ENCODE results near the gene RABGAP1L. TPM values are rescaled to one million over a fixed set of nuclear protein-coding genes. Genes with fewer than 3 reads are reported as not detected.

The RABGAP1L gene
- total RNA-seq, 2 experiments from 2014 or later = 76.8 to 80.5 TPM

DNA sequence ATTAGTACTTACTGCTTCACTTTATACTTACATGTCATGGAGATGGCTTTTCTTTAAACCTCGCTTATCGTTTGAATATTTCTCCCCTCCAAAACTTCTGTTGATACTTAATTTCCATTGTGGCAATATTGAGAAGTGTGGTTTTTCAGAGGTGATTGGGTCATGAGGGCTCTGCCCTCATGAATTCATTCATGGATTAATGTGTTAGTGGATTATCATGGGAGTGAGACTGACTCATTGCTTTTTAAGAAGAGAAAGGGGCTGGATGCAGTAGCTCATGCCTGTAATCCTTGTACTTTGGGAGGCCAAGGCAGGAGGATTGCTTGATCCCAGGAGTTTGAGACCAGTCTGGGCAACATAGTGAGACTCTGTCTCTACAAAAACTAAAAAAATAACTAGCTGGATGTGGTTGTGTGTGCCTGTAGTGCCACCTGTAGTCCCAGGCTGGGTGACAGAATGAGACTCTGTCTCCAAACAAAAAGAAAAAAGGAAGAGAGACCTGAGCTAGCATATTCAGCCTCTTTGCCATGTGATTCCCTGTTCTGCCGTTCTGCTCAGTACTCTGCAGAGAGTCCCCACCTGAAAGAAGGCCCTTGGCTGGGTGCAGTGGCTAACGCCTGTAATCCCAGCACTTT, 30.2 kb downstream of the RABGAP1L start:
- ChIA-PET POLR2A (interaction anchor here (1.7 kb wide), 1 partner anchor 23 kb away, joined by 4 read pairs; no protein-coding TSS in a partner anchor), CTCF (interaction anchor here (1.2 kb wide), 1 partner anchor 25 kb away, joined by 3 read pairs; no protein-coding TSS in a partner anchor)
- Mint-ChIP-seq H3K9me3 (peaks cover 6% of the 10 kb centered on the region), H3K36me3 (ENCODE audit: low read depth) (peaks cover 14% of the 10 kb centered on the region), H3K4me3 (no peak overlapping the region), H3K4me1 (peaks cover 31% of the 10 kb centered on the region), H3K27ac (no peak overlapping the region), H3K27me3 (no peaks in the 10 kb centered on the region)
- DNase-seq = no peak

DNA sequence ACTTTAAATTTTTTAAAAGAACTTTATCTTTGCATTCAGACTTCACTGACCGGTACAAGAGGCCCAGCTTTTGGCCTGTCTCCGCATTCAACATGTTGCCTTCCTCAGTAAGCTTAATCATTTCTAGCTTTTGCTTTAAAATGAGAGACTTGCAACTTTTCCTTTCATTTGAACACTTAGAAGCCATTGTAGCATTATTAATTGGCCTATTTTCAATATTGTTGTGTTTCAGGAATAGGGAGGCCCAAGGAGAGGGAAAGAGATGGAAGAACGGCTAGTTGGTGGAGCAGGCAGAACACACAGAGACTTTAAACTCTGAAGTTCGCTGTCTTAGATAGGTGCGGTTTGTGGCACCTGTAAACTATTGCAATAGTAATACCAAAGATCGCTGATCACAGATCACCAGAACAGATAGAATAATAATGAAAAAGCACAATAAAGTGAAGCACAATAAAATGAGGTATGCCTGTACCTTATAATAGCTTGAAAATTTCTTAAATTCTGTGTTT, 31.4 kb downstream of the RABGAP1L start:
- POLR2A ChIA-PET = interaction anchor here (1.7 kb wide), 1 partner anchor 24 kb away, joined by 4 read pairs; no protein-coding TSS in a partner anchor

GRCh38 chr1:174191349-174191862, 32.1 kb downstream of the RABGAP1L start:
- Mint-ChIP-seq H3K9me3 (peaks cover 6% of the 10 kb centered on the region), H3K27me3 (no peaks in the 10 kb centered on the region), H3K36me3 (ENCODE audit: low read depth) (peaks cover 14% of the 10 kb centered on the region), H3K4me1 (peaks cover 35% of the 10 kb centered on the region), H3K27ac (no peak overlapping the region), H3K4me3 (no peak overlapping the region)
- DNase-seq = no peak
- POLR2A ChIA-PET = interaction anchor here (1.7 kb wide), 1 partner anchor 14 kb away, joined by 6 read pairs; no protein-coding TSS in a partner anchor
- CTCF ChIA-PET = interaction anchor here (1.6 kb wide), 1 partner anchor 27 kb away, joined by 4 read pairs; no protein-coding TSS in a partner anchor

More for the DNA sequence above, 31.4 kb downstream of the RABGAP1L start:
- peaks cover 14% of the 10 kb centered on the region for H3K36me3 Mint-ChIP-seq (ENCODE audit: low read depth)
- no peak for DNase-seq
- H3K27ac Mint-ChIP-seq = peak overlapping the region; percentile 12
- H3K9me3 Mint-ChIP-seq = peaks cover 6% of the 10 kb centered on the region
- H3K4me1 Mint-ChIP-seq = peaks cover 35% of the 10 kb centered on the region
- no peak overlapping the region for H3K4me3 Mint-ChIP-seq
- no peaks in the 10 kb centered on the region for H3K27me3 Mint-ChIP-seq
- CTCF ChIA-PET = interaction anchor here (1.6 kb wide), 1 partner anchor 27 kb away, joined by 4 read pairs; no protein-coding TSS in a partner anchor

GRCh38 chr1:174194461-174194860, 35.1 kb downstream of the RABGAP1L start:
- H3K27ac Mint-ChIP-seq = no peak overlapping the region
- H3K27me3 Mint-ChIP-seq = no peaks in the 10 kb centered on the region
- H3K9me3 Mint-ChIP-seq = no peaks in the 10 kb centered on the region

GRCh38 chr1:174197088-174197487, 37.8 kb downstream of the RABGAP1L start:
- no peak overlapping the region for H3K4me3 Mint-ChIP-seq
- no peak overlapping the region for H3K27ac Mint-ChIP-seq
- peaks cover 24% of the 10 kb centered on the region for H3K36me3 Mint-ChIP-seq (ENCODE audit: low read depth)
- ChIA-PET CTCF (no interaction called here), POLR2A (no interaction called here)
- no peak for DNase-seq
- H3K27me3 Mint-ChIP-seq = no peaks in the 10 kb centered on the region
- no peaks in the 10 kb centered on the region for H3K9me3 Mint-ChIP-seq
- peaks cover 16% of the 10 kb centered on the region for H3K4me1 Mint-ChIP-seq

More at GRCh38 chr1:174194461-174194860, 35.1 kb downstream of the RABGAP1L start:
- Mint-ChIP-seq H3K4me1 (peaks cover 33% of the 10 kb centered on the region), H3K36me3 (ENCODE audit: low read depth) (peaks cover 18% of the 10 kb centered on the region), H3K4me3 (no peak overlapping the region)
- CTCF ChIA-PET = no interaction called here
- DNase-seq = no peak
- POLR2A ChIA-PET = no interaction called here

- H3K36me3 Mint-ChIP-seq (ENCODE audit: low read depth) = peaks cover 24% of the 10 kb centered on the region
- ChIA-PET CTCF (no interaction called here), POLR2A (no interaction called here)
- H3K9me3 Mint-ChIP-seq = no peaks in the 10 kb centered on the region
- no peaks in the 10 kb centered on the region for H3K27me3 Mint-ChIP-seq
- H3K4me1 Mint-ChIP-seq = peaks cover 16% of the 10 kb centered on the region
- DNase-seq = no peak
- no peak overlapping the region for H3K27ac Mint-ChIP-seq
- H3K4me3 Mint-ChIP-seq = no peak overlapping the region
Measured at GRCh38 chr1:174197547-174197946, 38.2 kb downstream of the RABGAP1L start.

- H3K4me3 Mint-ChIP-seq = no peak overlapping the region
- CTCF ChIA-PET = no interaction called here
Measured at GRCh38 chr1:174198202-174198601, 38.9 kb downstream of the RABGAP1L start.

GRCh38 chr1:174200746-174201145, 41.4 kb downstream of the RABGAP1L start:
- H3K36me3 Mint-ChIP-seq (ENCODE audit: low read depth) = peaks cover 46% of the 10 kb centered on the region
- H3K27me3 Mint-ChIP-seq = no peaks in the 10 kb centered on the region
- no peak overlapping the region for H3K4me3 Mint-ChIP-seq
- H3K27ac Mint-ChIP-seq = no peak overlapping the region
- H3K9me3 Mint-ChIP-seq = peaks cover 11% of the 10 kb centered on the region
- POLR2A ChIA-PET = no interaction called here
- CTCF ChIA-PET = no interaction called here
- no peak for DNase-seq
- peaks cover 29% of the 10 kb centered on the region for H3K4me1 Mint-ChIP-seq

More at GRCh38 chr1:174198202-174198601, 38.9 kb downstream of the RABGAP1L start:
- Mint-ChIP-seq H3K36me3 (ENCODE audit: low read depth) (peaks cover 28% of the 10 kb centered on the region), H3K4me1 (peaks cover 17% of the 10 kb centered on the region), H3K9me3 (peaks cover 4% of the 10 kb centered on the region), H3K27ac (no peak overlapping the region), H3K27me3 (no peaks in the 10 kb centered on the region)
- DNase-seq = no peak
- POLR2A ChIA-PET = no interaction called here

DNA sequence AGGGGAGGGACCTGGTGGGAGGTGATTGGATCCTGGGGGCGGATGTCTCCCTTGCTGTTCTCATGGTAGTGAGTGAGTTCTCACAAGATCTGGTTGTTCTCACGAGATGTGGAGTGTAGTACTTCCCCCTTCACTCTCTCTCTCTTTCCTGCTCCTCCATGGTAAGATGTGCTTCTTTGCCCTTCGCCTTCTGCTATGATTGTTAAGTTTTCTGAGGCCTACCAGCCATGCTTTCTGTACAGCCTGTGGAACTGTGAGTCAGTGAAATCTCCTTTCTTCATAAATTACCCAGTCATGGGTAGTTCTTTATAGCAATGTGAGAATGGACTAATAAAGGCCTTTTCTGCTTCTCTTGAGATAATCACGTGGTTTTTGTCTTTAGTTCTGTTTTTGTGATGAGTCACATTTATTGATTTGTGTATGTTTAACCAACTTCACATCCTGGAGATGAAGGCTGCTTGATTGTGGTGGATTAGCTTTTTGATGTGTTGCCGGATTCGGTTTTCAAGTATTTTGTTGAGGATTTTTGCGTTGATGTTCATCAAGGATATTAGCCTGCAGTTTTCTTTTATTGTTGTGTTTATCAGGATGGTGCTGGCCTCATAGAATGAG, 45.5 kb downstream of the RABGAP1L start:
- Mint-ChIP-seq H3K27me3 (no peaks in the 10 kb centered on the region), H3K4me1 (peaks cover 44% of the 10 kb centered on the region), H3K9me3 (peaks cover 20% of the 10 kb centered on the region), H3K36me3 (ENCODE audit: low read depth) (peaks cover 51% of the 10 kb centered on the region), H3K4me3 (peak overlapping the region; percentile 36), H3K27ac (peak overlapping the region; percentile 76)
- DNase-seq = no peak
- ChIA-PET CTCF (interaction anchor here (0.5 to 3.1 kb wide), 3 partner anchors 14 to 426 kb away, joined by 5 to 17 read pairs (median 5); no protein-coding TSS in a partner anchor), POLR2A (interaction anchor here (0.8 to 2.6 kb wide), 10 partner anchors 13 to 380 kb away, joined by 3 to 13 read pairs (median 5); partner anchors contain the start of genes CENPL, GAS5, RABGAP1L and RC3H1)

GRCh38 chr1:174206148-174206836, 47.0 kb downstream of the RABGAP1L start:
- H3K4me3 Mint-ChIP-seq = no peak overlapping the region
- H3K27me3 Mint-ChIP-seq = no peaks in the 10 kb centered on the region
- peaks cover 38% of the 10 kb centered on the region for H3K4me1 Mint-ChIP-seq
- H3K36me3 Mint-ChIP-seq (ENCODE audit: low read depth) = peaks cover 51% of the 10 kb centered on the region
- DNase-seq = no peak
- H3K27ac Mint-ChIP-seq = peak overlapping the region; percentile 76
- peaks cover 29% of the 10 kb centered on the region for H3K9me3 Mint-ChIP-seq
- ChIA-PET POLR2A (interaction anchor here (0.9 to 2.6 kb wide), 10 partner anchors 9 to 383 kb away, joined by 3 to 13 read pairs (median 4); partner anchors contain the start of genes CENPL, DARS2, GAS5 and RABGAP1L), CTCF (interaction anchor here (1.3 to 3.1 kb wide), 7 partner anchors 12 to 777 kb away, joined by 3 to 17 read pairs (median 4); no protein-coding TSS in a partner anchor)

GRCh38 chr1:174209347-174210187, 50.2 kb downstream of the RABGAP1L start:
- DNase-seq = no peak
- CTCF ChIA-PET = no interaction called here
- H3K27ac Mint-ChIP-seq = no peak overlapping the region
- H3K4me1 Mint-ChIP-seq = peaks cover 28% of the 10 kb centered on the region
- peaks cover 36% of the 10 kb centered on the region for H3K36me3 Mint-ChIP-seq (ENCODE audit: low read depth)
- H3K4me3 Mint-ChIP-seq = no peak overlapping the region
- H3K9me3 Mint-ChIP-seq = peaks cover 21% of the 10 kb centered on the region
- no peaks in the 10 kb centered on the region for H3K27me3 Mint-ChIP-seq
- POLR2A ChIA-PET = no interaction called here

- ChIA-PET CTCF (no interaction called here), POLR2A (no interaction called here)
- H3K36me3 Mint-ChIP-seq (ENCODE audit: low read depth) = peaks cover 22% of the 10 kb centered on the region
- H3K4me3 Mint-ChIP-seq = no peak overlapping the region
- peaks cover 15% of the 10 kb centered on the region for H3K9me3 Mint-ChIP-seq
- no peak overlapping the region for H3K27ac Mint-ChIP-seq
- DNase-seq = no peak
- H3K4me1 Mint-ChIP-seq = peaks cover 9% of the 10 kb centered on the region
- H3K27me3 Mint-ChIP-seq = no peaks in the 10 kb centered on the region
Measured at GRCh38 chr1:174211486-174211885, 52.2 kb downstream of the RABGAP1L start.
